M059J (cell line): Measurements from ENCODE around the gene TEX51. TPM values are rescaled to one million over a fixed set of nuclear protein-coding genes. Genes with fewer than 3 reads are reported as not detected.
A peak's percentile ranks its signal among the peaks of the same experiment; 100 is the strongest.

Experiments used
- DNase-seq: peaks from one replicate; pipeline ENCODE4 v3.0.0-alpha.2; 2012; ENCODE audit warnings: low read depth
- total RNA-seq: library from RNA; depleted of rRNA; stranded (reverse); fragments of >200 nt; shearing (Covaris generic); gene quantifications from 2 replicates; pipeline ENCODE4 v1.2.3, GENCODE V29; 2014

Gene TEX51
- total RNA-seq, 1 experiment from 2014 or later: not detected

DNA sequence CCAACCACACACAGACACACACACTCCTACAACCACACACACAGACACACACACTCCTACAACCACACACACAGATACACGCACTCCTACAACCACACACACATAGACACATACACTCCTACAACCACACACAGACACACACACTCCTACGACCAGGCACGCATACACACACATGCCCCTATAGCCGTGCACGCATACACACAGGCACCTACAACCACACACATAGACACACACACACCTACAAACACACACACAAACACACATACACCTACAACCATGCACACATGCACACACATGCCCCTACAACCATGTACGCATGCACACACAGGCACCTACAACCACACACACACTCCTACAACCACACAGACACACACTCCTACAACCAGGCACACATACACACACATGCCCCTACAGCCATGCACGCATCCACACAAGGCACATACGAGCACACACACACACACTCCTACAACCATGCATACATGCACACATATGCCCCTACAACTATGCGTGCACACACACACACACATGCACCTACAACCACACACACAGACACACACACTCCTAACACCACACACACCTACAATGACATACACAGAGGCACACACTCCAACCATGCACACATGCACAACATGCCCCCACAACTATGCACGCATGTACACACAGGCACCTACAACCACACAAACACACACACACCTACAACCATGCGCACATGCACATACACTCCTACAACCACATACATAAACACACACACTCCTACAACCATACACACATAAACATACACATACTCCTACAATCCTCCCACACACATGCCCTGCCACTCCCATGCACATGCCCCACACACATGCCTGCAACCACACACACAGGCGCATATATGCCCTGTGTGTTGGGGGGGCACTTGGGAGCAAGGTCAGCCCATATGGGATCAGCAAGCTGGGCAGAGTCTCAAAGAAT is 19.1 kb upstream of the TEX51 start:
- DNase-seq: no peak

DNA sequence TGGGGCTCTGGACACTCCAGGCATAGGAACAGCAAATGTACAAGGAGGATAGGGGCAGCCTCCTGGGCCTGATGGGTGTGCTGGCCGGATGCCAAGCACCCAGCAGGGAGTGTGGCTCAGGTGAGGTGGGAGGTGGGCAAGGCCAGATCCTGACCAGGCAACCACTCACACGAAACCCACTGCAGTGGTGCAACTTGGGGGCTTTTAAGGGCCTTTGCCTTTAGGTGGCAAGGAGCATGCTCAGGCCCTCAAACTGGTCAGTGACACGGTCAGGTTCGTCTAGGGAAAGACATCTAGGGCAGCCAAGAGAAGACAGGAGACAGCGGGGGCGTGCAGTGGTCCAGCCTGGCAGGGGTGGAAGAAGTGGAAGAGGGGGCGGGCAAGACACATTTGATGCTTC is 18.4 kb upstream of the TEX51 start:
- DNase-seq: no peak

DNA sequence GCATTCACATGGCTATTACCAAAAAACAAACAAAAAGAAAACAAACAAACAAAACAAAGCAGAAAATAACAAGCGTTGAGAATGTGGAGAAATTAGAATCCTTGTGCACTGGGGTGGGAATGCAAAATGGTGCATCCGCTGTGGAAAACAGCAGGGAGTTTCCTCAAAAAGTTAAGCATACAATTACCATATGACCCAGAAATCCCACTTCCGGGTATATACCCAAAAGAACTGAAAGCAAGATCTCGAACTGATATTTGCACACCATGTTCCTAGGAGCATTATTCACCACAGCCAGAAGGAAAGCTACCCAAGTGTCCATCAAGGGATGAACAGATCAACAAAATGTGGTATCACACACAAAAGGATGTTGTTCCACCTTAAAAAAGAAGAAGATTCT is 17.9 kb upstream of the TEX51 start:
- DNase-seq: no peak

DNA sequence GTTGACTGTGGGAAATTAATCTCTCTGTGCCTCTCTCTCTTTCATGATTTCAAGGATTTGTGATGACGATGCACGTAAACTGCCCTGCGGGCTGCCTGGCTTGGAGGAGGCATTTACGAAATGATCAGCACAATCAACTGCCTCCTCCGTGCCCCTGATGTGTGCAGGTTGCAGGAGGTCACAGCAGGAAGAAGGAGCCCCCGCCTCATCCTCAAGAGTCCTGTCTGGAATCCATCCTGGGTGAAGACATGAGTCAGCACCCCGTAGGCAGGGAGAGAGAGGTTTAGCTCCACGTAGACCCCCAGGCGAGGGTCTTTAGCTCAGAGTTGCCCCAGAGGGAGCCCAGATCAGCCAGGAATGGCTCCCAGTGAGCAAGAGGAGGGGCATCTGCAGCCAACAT is 17.1 kb upstream of the TEX51 start:
- DNase-seq: no peak

DNA sequence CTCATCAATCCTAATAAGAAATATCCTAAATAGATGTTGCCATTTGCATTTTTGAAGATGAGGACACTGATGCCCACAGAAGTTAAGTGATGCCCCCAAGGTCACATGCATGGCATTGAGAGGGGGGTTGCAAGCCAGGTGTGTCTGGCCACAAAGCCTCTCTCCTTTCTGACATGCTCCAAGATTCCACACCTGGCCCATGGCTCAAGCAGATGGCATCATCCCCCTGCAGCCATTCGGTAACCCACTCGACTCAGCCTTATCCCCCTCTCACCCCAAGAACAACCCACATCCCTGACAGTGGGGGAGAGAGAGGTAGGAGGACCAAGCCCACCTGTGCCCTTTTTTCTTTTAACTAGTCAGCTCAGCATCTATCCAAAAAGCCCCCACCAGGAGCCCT is 16.5 kb upstream of the TEX51 start:
- no peak for DNase-seq

DNA sequence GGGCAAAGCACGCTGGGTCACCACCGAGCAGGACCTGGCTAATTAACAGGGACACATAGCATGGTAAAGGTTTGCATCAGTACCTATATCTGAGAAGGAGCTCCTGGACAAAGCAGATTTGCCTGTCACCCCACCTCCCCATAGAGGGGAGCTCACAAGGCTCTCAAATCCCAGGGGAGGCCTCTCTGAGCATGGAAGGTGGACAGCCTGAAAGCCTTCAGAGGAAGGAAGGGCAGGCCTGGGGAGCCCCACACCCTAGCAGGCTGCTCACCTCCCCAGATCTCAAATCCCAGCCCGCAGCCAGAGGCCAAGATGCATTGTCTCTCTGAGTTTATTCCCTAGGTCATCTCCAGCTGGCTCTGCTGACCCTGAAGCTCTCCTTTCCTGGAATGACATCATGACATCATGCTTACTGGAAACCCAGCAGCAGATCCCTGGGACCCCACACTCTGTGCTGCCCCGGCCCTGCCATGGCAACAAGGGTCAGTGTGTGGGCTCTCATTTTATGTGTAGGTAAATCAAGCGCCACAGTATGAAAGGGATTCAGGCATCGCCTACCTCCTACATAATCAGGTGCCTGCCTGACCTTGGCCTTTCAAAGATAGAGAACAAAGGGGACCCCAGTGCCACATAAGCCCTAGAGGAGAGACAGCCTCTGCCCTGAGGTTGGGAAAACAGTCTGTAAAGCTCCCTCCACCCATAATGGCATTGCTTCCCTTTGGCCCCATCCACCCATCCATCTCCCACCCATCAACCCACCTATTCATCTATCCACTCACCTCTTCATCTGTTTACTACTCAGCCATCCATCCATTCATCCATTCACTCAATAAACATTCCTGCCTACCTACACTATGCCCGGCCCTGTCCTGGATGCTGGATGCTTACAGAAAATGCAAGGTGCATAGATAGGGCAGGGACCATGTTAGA is 15.7 kb upstream of the TEX51 start:
- no peak for DNase-seq

DNA sequence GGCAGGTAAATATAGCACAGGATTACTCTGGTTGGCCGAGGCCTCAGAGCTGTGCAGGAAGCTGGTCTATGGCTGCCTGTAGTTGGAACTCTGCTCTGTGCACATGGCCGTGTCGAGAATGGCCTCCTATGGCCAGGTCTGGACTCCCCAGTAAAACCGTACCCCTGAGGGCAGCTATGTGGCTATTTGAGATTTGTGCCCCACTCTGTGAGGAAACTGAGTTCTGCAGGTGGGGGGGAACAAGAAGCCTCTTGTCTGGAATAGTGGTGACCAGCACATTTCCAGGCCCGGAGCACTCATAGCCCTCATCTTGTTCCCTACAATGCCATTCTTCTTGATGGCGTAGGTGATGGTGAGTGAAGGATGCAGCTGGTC is 15.0 kb upstream of the TEX51 start:
- DNase-seq: no peak

DNA sequence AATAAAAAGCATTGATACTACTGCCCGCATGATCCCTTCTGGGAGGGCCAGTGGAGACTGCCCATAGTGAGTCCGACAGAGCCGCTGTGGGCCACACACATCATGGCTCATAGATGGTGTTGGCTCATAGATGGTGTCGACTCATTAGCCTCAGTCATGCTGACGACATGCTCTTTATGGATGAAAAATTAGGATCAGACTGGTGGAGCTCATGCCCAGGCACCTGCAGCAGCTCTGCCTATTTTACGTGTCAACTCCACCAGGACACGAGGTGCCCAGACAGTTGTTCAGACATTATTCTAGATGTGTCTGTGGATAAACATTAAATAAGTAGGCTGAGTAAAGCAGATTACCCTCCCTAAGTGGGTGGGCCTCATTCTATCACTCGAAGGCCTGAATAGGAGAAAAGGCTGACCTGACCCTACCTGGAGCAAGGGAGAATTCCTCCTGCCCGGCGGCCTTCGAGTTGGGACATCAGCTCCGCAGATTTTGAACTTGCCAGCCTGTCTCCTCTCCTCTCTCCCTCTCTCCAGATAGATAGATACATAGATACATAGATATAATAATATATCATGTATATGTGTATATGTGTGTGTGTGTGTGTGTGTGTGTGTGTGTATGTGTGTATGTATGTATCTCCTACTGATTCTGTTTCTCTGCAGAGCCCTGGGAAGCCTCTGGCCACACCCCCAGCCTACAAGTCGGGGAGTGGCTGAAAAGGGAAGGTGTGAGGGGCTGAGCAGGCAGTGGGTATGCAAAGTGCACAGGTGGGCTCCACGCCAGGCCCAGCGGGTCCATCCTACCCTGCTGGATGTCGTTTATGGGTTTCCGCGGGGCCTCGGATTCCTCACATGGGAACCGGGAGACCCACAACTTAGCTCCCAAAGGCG is 13.6 kb upstream of the TEX51 start:
- no peak for DNase-seq

DNA sequence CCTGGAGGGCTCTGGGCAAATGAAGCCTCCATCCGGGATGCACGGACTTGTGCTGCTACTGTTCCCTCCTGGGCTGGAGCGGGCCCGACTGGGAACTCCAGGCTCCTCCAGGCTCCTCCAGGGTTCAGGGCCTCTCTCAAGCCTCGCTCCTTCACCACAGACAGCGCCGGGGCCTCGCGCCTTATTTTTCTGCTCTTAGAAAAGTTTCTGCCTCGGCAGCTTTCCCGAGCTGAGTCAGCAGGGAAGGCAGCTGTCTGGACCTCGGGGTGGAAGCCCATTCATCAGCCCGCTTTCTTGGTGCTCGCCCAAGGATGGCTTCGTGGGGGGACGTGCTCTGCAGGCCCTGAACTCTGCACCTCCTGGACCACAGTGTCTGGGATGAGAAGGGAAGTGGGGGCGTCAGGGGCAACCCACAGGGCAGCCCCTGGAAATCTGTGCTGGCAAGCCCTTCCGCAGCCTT is 12.9 kb upstream of the TEX51 start:
- no peak for DNase-seq

DNA sequence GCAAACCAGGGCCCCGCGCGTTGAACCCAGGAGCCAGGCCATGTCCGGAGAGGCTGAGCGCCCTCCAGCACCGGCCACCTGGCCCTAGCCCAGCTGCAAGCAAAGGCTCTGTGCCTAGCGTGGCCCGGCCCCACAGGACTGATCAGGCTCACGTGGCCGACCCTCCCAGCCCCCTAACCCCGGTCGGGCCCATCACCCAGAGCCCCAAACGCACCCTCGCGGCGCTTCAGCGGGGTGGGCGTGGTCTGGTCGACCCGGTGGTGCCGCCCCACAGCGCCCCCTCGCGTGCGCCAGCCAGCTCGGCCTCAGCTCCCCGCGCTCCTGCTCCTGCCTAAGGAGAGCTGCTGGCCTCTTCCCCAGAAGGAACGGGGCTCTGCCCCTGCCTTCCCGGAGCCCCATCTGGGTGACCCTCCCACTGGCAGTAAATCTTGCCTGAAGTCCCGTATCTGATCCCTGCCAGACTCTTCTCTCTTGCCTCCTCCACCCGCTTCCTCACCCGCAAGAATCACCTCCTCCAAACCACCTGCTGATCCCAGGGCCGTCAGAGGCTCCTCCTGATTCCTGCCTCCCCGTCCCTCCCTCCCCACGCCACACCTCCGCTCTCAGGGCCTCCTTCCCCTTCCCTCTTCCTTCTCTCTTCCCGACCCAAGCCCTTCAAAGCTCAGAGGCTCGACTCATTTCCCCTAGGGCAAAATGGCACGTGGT is 12.3 kb upstream of the TEX51 start:
- DNase-seq: peak; percentile 26

DNA sequence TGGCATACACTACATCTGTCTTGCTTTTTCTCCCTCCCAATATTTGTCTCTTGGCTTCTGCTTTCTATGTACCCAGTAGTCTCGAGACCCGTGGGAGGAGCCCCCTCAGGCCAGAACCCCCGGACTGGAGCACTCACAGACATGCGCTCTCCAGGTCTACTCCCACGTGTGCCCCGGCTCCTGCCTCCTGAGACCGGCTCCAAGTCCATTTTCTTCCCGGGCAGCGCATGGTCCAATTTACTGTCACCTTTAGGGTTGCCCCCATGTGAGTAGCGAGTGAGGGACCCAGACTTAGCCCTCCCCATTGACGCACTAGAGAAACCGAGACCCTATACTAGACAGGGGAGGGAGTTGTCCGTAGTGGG is 11.8 kb upstream of the TEX51 start:
- no peak for DNase-seq

DNA sequence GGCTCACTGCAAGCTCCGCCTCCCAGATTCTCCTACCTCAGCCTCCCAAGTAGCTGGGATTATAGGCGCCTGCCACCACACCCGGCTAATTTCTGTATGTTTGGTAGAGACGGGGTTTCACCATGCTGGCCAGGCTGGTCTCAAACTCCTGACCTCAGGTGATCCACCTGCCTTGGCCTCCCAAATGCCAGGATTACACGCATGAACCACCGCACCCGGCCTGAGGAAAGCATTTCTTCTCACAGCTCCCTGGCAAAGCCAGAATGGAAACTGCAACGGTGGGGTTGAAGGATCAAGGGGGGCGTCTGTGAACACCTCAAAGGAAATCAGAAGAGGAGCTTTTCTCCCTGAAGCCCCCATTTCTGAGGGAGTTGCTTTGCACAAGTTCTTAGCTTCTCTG is 11.2 kb upstream of the TEX51 start:
- DNase-seq: no peak

DNA sequence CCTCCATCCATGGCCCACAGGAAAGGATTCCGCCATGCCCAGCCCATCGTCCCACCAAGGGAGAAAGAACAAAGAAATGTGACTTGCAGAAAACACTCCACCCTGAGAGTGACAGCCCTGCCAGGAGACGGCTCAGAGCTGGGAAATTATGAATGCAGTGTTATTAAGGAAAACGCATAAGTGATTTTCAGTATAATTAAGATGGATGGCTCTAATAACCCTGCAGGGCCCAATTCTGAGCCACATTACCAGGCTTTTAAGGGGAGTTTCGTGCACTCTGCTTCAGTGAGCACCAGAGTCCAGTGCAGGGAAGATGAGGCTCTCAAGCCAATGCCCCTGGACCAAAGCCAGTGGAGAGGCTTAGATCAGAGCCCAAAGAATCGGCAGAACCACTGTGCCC is 10.6 kb upstream of the TEX51 start:
- DNase-seq: no peak

DNA sequence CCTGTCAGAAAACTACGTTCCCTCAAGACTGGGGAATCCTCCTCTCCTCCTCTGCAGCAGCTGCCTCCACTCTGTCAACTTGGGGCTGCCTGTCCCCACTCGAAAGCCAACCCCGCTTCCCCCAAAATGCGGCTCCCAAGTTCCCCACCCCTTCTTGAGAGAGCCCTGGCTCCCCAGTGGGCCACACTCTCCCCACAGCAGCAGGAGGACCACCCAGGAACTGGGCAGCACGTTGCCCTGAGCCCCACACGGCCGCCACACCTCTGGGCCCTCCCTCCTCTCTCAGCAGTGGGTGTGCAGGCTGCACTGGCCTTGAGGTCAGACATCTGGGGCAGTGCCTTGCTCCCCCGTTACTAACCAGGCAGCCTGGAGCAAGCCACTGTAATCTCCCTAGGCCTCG is 9.6 kb upstream of the TEX51 start:
- no peak for DNase-seq

DNA sequence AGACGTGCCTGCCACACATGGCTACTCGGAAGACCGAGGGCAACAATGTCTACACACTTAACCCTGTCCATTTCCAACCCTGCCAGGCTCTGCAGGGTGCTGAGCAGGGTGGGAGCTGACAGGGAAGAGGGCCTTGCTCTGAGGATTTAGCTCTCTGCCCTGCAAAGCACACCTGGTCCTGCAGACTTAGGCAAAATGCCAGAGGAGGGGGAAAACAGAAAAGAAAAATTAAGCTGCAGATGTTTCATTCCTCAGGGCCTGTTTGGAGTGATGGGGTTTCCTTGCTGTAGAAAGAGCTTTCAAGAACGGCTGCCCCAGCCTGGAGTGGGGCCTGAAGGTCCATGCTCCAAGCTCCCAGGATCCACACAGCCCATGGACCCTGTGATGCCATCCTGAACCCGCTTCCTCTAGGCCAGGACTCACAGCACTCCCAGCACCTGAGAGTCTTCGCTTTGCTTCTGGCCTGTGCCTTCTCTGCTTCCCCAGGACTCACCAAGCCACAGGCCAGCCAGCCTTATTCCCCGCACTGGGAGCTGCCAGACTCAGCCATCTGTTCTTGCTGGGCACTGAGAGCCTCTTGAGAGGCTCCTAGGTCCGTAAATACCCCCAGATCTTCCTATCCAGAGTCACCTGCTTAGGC is 9.1 kb upstream of the TEX51 start:
- no peak for DNase-seq

DNA sequence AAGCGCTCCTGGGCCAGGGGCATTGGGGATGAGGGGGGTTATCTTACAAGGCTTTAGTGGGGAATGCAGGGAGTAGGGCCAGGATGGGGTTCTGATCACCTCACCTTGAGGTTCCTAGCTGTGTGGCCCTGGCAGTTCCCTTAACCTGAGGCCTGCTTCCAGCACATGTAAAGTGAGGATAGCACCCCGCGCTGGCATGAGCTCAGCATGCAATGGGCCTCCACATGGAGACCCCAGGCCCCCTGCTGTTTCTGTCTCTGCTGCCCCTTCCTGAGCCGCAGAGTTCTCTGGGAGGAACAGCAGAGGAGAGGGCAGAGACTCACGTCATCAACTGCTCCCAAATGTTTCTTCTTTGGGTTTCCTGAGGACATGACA is 8.6 kb upstream of the TEX51 start:
- no peak for DNase-seq

DNA sequence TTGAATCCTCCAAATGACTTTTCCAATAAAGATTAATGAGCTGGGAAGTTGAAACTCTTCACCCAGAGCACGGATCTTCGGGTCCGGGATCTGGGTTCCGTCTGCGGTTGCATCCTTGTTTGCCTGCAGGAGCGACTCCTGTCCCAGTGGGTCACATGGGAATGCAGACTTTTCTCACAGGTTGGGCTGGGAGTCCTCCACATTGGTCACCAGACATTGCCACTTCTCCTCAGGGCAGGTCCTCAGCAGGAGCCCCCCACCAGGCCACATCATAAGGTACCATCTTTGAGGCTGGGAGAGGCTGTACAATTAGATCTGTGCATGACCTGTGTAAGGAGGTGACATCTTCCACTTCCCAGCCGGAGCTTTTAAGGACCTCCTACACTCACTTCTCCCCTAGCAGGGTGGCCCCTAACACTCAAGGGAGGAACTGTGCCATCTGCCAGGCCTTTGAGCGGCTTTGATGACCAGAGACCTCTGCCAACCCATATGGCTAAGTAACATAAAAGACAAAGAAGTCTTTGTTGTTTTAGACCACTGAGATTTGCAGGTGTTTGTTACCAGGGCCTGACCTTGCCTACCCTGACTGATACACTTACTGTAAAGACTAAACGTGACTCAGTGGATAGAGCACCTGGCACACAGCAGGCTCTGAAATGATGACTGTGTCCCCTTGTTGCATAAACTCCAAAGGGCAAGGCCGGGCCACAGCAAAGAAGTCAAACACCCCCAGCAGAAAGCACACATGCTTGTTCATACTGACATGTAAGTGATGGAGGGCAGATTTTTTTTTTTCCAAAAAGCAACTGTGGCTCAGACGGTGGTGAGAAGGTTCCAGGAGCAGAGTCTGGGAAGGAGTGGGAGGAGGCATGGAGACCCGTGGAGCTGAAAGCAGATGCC is 7.9 kb upstream of the TEX51 start:
- DNase-seq: no peak

DNA sequence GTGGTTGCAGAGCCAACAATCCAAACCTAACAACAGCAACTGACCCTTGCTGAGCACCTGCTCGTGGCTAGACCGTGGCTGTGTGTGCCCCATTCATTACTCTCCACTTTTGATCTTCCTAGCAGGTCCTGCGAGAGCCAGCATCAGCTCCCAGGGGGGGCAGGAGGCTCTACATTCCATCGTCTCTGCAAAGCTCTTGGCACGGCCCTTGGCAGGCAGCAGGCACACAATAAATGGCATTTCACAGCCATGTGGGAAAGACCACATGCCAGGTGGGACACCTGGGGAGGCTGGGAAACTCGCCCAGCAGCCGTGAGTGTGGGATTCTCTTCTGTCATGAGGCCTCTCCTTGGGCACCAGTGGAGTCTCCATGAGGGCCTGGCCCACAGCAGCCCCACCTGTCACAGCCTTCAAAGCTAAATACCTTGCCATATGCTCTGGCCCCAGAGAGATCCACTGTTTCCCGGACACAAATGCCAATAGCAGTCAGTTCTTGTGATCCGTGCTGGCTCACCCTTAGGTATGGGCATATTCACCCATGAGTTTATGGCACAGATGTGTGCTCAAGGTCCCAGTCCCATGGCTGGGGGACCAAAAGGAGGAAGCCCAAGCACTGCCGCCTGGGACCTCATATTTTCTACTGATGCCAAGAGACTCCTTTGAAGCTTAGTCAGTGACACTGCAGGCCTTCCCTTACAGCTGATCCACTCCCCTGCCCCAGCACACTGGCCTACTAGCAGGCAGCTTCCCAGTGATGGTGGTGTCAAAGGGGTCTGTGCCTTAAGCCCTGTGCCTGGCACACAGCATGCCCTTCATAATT is 6.8 kb upstream of the TEX51 start:
- no peak for DNase-seq

DNA sequence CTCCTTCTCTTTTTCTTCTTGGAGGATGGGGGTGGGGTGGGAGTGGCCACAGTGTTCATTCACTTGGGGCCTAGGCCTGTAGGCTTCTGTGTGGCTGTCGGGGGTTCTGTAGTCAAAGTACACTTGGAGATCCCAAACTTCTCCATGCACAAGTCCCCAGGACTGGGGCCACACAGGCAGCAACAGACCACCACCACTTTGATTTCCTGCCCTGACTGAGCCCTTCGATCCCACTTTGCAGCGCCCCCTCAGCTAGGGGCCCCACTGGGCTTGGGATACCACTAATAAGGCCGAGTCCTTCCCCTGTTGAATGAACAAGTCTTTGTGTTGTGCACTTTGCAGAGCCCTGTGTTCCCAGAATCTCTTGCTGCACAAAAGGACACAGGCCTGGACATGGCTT is 5.5 kb upstream of the TEX51 start:
- DNase-seq: no peak
